ENCODE data around the gene TOX3.

DNA sequence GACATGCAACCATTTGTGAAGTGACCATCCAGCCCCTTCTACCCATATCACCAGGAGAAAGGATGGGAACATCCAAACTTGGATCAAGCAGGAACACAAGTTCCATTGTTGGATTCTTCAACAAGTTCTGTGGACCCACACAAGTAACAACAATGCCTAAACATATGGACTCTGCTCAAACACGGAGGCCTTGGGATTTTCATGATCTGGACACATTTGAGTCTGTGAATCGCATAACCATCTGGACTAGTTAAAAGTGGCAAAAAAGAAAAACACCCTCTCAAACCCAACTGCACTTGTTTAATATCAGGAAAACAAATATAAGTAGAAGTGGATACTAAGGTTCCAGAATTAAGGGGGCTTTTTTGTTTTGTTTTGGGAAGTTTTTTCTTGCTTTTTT lies 70.8 kb downstream of the TOX3 start:
- TF ChIP-seq POLR2A (IDR thresholded peaks at IDR 0.05): no peak
- TF ChIP-seq, protein P1, sequence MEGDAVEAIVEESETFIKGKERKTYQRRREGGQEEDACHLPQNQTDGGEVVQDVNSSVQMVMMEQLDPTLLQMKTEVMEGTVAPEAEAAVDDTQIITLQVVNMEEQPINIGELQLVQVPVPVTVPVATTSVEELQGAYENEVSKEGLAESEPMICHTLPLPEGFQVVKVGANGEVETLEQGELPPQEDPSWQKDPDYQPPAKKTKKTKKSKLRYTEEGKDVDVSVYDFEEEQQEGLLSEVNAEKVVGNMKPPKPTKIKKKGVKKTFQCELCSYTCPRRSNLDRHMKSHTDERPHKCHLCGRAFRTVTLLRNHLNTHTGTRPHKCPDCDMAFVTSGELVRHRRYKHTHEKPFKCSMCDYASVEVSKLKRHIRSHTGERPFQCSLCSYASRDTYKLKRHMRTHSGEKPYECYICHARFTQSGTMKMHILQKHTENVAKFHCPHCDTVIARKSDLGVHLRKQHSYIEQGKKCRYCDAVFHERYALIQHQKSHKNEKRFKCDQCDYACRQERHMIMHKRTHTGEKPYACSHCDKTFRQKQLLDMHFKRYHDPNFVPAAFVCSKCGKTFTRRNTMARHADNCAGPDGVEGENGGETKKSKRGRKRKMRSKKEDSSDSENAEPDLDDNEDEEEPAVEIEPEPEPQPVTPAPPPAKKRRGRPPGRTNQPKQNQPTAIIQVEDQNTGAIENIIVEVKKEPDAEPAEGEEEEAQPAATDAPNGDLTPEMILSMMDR (IDR thresholded peaks at IDR 0.05 in 4 of 5, conservative IDR thresholded peaks at IDR 0.05 in 1 of 5): no peak

Data from gastrocnemius medialis (tissue), 4 donors.